ENCODE data around the gene WRNIP1.

Gene WRNIP1

DNA sequence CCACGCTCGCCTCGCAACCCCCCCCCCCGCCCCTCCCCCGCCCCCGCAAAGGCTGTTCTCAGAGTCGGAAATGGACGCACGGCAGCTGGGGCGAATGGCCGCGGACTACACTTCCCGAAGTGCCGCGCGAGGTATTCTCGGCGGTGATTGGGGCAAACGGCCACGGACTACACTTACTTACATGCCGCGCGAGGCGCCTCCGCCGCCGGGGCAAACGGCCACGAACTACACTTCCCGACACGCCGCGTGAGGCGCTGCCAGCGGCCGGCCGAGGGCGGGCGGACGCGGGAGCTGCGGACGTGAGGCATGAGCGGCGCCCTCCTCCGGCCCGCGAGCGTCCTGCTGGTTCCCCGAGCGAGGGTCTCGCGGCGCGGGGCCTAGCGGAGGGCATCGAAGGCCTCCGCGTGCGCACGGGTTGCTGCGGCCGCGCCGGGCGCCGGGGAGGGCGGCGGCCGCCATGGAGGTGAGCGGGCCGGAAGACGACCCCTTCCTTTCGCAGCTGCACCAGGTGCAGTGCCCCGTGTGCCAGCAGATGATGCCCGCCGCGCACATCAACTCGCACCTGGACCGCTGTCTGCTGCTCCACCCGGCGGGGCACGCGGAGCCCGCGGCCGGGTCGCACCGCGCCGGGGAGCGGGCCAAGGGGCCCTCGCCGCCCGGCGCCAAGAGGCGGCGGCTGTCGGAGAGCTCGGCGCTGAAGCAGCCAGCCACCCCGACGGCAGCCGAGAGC, at the start of gene WRNIP1:
Gene WRNIP1, plus strand, starts transcription at position 228 of the 730 bp plus-strand sequence. Its CDS starts 230 bp downstream, at position 458.
- peak; percentile 98 for DNase-seq (ENCODE audit: low read depth)
- TF ChIP-seq, protein P1, sequence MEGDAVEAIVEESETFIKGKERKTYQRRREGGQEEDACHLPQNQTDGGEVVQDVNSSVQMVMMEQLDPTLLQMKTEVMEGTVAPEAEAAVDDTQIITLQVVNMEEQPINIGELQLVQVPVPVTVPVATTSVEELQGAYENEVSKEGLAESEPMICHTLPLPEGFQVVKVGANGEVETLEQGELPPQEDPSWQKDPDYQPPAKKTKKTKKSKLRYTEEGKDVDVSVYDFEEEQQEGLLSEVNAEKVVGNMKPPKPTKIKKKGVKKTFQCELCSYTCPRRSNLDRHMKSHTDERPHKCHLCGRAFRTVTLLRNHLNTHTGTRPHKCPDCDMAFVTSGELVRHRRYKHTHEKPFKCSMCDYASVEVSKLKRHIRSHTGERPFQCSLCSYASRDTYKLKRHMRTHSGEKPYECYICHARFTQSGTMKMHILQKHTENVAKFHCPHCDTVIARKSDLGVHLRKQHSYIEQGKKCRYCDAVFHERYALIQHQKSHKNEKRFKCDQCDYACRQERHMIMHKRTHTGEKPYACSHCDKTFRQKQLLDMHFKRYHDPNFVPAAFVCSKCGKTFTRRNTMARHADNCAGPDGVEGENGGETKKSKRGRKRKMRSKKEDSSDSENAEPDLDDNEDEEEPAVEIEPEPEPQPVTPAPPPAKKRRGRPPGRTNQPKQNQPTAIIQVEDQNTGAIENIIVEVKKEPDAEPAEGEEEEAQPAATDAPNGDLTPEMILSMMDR (conservative IDR thresholded peaks at IDR 0.05; ENCODE audit: control insufficient read depth, insufficient read depth, low read depth, low read length) = no peak
- H3K4me3 ChIP-seq (ENCODE audit: control insufficient read depth, low read depth, low read length) = peak within 1 kb of the TSS; percentile 93

DNA sequence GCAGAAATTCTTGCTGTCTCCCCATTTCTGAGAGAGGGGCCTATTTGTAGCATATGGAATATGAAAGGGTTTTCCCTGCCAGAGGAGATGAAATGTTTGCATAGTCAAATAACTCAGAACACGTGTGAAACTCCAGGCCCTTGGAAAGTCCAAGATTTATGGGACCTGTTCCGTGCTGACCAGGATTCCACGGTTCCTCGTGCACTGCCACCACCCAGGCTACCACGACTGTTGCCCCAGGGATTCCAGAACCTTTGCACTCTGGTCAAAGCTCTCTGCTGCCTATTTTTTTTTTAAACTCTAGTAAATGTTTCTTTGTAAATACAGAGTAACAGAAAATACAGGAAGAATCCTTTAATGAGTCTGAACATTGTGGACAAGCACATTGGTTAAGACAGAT, 49.5 kb upstream of the WRNIP1 start:
- H3K4me3 ChIP-seq (ENCODE audit: control insufficient read depth, low read depth, low read length) = no peak overlapping the region
- DNase-seq (ENCODE audit: low read depth) = no peak
- TF ChIP-seq, protein P1 (conservative IDR thresholded peaks at IDR 0.05; ENCODE audit: control insufficient read depth, insufficient read depth, low read depth, low read length) = no peak

DNA sequence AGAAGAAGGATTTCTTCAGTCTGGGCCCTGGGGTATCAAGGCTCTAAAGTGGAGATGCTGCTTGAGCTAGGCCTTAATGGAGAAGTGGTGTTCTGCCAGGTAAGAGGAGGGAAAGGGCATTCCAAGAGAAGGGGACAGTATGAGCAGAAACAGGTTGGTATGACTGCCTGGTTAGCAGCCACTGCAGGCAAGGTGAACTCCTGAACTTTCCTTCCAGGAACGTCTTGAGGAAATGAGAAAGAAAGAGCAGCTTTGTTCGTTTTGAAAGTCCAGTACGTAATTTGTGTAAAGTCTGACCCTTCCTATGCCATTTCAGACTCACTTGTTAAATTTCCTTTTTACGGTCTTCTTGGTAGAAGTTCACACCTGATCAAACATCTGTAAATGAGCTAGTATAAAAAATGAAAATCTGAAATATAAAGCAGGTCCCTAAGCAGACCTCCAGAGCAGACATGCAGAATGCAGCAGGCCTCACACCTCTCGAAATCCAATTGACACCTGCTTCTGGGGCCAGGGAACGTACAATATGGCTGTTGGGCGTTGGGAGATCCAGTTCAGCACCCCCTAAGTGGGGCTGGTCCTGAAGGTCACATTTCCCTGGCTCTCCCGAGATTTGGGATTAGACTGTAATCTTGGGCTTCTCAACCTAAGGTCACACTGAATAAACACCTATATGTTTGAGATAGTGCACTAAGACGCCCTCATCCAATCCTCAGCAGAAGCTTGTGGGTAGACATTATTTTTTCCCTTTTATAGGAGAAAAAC, 48.1 kb upstream of the WRNIP1 start:
- TF ChIP-seq, protein P1 (conservative IDR thresholded peaks at IDR 0.05; ENCODE audit: control insufficient read depth, insufficient read depth, low read depth, low read length) = no peak
- H3K4me3 ChIP-seq (ENCODE audit: control insufficient read depth, low read depth, low read length) = no peak overlapping the region
- DNase-seq (ENCODE audit: low read depth) = no peak

DNA sequence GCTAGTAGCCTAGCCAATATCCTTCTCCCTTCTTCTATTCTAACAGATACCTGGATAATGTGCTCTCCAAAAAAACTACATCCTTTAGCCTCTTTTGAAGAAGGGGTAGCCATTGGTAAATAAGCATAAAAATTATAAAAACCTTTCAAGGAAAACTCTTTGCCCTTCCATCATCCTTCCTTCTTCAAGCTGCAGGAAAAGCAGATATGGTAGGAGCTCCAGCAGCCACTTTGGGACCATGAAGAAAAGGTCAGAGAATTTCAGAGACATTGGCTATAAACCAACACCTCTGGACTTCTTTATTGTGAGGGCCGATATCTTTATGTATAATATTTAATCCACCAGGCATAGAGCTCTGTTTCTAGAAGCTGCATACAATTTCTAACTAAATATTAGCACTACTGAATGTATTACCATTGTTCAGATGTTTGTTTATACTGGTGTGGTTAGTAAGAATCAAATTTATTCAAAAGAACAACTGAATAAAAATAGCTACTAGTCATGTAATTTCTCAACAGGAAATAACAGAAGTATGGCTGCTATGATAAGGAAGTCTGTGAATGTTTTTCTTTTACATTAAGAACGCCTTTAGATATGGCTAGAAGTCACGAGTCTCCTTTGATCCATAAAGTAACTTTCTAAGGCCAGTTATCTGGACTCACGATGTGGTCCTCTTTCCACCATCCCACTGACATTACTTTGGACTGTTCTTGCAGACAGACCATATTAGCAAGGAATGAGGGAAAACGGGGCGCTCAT, 46.7 kb upstream of the WRNIP1 start:
- TF ChIP-seq, protein P1 (conservative IDR thresholded peaks at IDR 0.05; ENCODE audit: control insufficient read depth, insufficient read depth, low read depth, low read length) = no peak
- H3K4me3 ChIP-seq (ENCODE audit: control insufficient read depth, low read depth, low read length) = no peak overlapping the region
- DNase-seq (ENCODE audit: low read depth) = no peak

DNA sequence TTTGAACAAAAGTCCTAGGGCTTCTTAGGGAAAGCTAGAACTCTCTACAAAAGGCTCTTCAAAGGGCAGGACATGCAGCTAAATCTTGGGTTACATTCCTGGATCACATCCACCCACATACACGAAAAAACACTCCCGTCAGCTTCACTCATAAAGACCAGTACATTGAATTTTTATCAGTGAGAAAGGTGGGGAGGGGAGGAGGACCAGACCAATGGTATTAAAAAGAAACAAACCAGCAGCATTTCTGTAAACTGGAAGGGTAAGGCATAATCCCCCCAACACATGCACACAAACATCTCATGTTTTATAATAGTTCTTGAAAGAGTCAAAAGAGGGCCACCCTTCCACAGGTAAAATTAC, 46.1 kb upstream of the WRNIP1 start:
- TF ChIP-seq, protein P1 (conservative IDR thresholded peaks at IDR 0.05; ENCODE audit: control insufficient read depth, insufficient read depth, low read depth, low read length) = no peak
- DNase-seq (ENCODE audit: low read depth) = no peak
- H3K4me3 ChIP-seq (ENCODE audit: control insufficient read depth, low read depth, low read length) = no peak overlapping the region

DNA sequence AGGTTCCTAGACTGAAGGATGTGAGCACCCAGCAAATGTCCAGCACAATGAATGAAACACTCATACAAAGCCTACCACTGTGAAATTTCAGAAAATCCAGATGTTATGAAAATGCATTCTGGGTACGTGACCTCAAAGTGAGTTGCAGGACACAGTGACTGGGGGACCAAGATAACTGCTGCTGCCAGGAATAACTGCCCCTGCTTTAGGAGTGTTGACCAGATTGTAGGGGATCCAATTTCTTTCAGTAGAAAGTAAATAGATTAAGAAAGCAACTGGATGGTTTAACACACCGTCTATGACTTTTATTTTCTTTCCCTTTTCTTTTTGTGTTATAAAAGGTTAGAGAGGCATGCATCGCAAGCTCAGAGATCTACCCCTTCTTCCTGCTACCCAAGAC, 44.0 kb upstream of the WRNIP1 start:
- DNase-seq (ENCODE audit: low read depth) = no peak
- H3K4me3 ChIP-seq (ENCODE audit: control insufficient read depth, low read depth, low read length) = no peak overlapping the region
- TF ChIP-seq, protein P1 (conservative IDR thresholded peaks at IDR 0.05; ENCODE audit: control insufficient read depth, insufficient read depth, low read depth, low read length) = no peak
